Smooth muscle cell of the coronary artery (primary cell): ENCODE measurements around the gene F10. TPM values are rescaled to one million over a fixed set of nuclear protein-coding genes. Genes with fewer than 3 reads are reported as not detected.

Source experiments
- total RNA-seq: library from RNA; depleted of rRNA; stranded (reverse); fragments of >200 nt; gene quantifications from 2 replicates; pipeline ENCODE4 v1.2.3, GENCODE V29; 2014; ENCODE audit warnings: low replicate concordance

The F10 gene
- total RNA-seq = 4.1 and 18.6 TPM in 2 replicates

DNA sequence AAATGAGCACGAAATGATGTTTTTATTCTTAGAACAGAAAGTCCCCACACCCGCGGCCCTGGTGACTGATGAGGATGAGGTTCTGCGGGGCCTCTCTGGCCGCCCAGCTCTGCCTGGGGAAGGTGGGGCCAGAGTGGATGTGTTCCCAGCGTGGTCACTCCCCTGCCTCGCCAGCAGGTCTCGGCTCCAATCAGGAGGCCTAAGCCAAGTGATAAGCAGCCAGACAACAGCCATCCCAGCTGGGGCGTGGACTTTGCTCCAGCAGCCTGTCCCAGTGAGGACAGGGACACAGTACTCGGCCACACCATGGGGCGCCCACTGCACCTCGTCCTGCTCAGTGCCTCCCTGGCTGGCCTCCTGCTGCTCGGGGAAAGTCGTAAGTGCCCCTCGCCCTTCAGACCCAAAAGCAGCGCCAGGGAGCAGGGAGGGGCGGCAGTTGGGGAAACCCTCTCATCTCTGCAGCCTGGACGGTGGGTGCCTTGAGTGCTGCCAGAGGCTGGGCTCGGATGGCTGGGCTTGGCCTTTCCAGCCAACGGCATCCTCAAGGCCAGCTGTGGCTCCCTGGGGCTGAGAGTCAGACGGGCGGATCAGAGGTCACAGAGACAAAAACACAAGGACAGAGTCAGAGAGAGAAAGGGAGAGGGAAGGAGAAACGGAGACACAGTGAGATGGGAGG, at the start of gene F10:
TSS of gene F10 (plus strand) at position 250 of the 676 bp plus-strand sequence. CDS start at position 307, 57 bp downstream.

GRCh38 chr13:113105032-113105920, 17.3 kb upstream of the F10 start, which contains the start of gene F7:
Gene F7 (plus strand): TSS chr13:113105791. CDS start chr13:113105842, 51 bp downstream.

DNA sequence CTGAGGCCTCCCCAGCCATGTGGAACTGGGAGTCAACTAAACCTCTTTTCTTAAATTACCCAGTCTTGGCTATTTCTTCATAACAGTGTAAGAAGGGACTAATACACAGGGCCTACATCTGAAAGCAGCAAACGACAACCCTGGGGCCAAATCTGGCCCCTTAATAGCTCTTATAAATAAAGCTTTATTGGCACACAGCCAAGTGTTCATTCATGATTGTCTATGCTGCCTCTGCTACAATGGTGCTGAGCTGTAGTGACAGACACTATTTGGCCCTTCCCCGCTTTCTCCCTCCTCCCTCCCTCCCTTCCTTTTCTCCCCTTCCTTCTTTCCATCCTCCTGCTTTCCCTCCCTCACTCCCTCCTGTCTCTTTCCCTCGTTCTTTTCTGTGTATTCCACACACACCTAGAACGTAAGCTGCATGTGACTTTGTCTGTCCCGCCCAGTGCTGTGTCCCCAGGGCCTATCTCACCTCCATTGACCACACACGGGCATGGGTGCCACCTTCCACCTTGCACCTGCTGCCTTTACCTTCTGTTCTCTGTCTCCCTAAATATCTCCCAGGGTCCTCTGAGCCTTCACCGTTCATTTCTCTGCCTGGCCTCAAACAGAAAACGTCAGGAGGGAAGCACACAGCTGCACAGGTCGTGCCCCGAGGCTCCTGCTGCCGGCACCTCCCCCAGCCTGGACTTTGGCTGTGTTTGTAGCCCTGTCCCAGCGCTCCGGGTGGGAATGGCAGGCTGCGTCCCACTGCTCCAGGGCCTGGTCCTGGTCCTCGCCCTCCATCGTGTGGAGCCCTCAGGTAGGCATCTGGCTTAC, 35.5 kb downstream of the F10 start, which contains the start of gene PROZ:
TSS of gene PROZ (plus strand) at position 720 of the 819 bp plus-strand sequence. CDS start at position 733, 13 bp downstream.

Other genes starting within 250 kb of the F10 start
- 1.1 and 2.6 TPM in 2 replicates for gene MCF2L, start 153.6 kb upstream of the F10 start, total RNA-seq
- gene F7, start 17.0 kb upstream of the F10 start, total RNA-seq = not detected in 2 replicates
- not detected in 2 replicates for gene PROZ, start 35.8 kb downstream of the F10 start, total RNA-seq
- gene PCID2, start 85.9 kb downstream of the F10 start, total RNA-seq = 40.7 and 63.1 TPM in 2 replicates
- gene CUL4A, start 86.8 kb downstream of the F10 start, total RNA-seq = 76.6 and 77.1 TPM in 2 replicates
- 167 and 324 TPM in 2 replicates for gene LAMP1, start 174.4 kb downstream of the F10 start, total RNA-seq
- 0.70 and 0.90 TPM in 2 replicates for gene GRTP1, start 241.3 kb downstream of the F10 start, total RNA-seq